HFFc6 (cell line): ENCODE measurements around the gene FGF14. TPM values are rescaled to one million over a fixed set of nuclear protein-coding genes. Genes with fewer than 3 reads are reported as not detected.
"Not testable (repeated sequence)": the region's sequence is repeated elsewhere in the genome, so short reads cannot be mapped to it uniquely, and the experiment has no call there.

Source experiments
- DNase-seq: peaks from one replicate; pipeline ENCODE4 v3.0.0-alpha.2; 2018
- H3K27ac Mint-ChIP-seq: 2 replicates; pipeline ENCODE4 v1.8.0; 2020; ENCODE audit warnings: mild to moderate bottlenecking, mixed read lengths
- H3K27me3 Mint-ChIP-seq: 2 replicates; pipeline ENCODE4 v1.8.0; 2021; ENCODE audit warnings: mild to moderate bottlenecking, moderate library complexity, mixed read lengths; ENCODE audit not compliant: insufficient read depth
- H3K36me3 Mint-ChIP-seq: 2 replicates; pipeline ENCODE4 v1.8.0; 2021; ENCODE audit warnings: low read depth, mixed read lengths
- H3K4me1 Mint-ChIP-seq: 2 replicates; pipeline ENCODE4 v1.8.0; 2020; ENCODE audit warnings: low read depth, mixed read lengths
- H3K4me3 Mint-ChIP-seq: 2 replicates; pipeline ENCODE4 v1.8.0; 2020; ENCODE audit warnings: mild to moderate bottlenecking, moderate library complexity, mixed read lengths
- H3K9me3 Mint-ChIP-seq: 2 replicates; pipeline ENCODE4 v1.8.0; 2020; ENCODE audit warnings: mild to moderate bottlenecking, mixed read lengths
- total RNA-seq, 6 experiments: library from RNA; stranded (reverse); fragmentation: NEBNext Ultra II Directional; extraction: Animal tissue kit (Norgen Biotek cat#: 25700); gene quantifications; 2 replicates in 1 of 6; 3 replicates in 5 of 6; pipeline ENCODE4 v1.2.3, GENCODE V29; 2021
- TF ChIP-seq, protein P1 (sequence below): fragments of 200-600 bp; sonication (generic); IDR thresholded peaks from 2 replicates; pipeline ENCODE4 v1.5.0; 2021; ENCODE audit warnings: antibody characterized with exemption, mild to moderate bottlenecking

The FGF14 gene
- total RNA-seq, 6 experiments from 2014 or later: 0.02 to 0.03 TPM; not detected in 4

DNA sequence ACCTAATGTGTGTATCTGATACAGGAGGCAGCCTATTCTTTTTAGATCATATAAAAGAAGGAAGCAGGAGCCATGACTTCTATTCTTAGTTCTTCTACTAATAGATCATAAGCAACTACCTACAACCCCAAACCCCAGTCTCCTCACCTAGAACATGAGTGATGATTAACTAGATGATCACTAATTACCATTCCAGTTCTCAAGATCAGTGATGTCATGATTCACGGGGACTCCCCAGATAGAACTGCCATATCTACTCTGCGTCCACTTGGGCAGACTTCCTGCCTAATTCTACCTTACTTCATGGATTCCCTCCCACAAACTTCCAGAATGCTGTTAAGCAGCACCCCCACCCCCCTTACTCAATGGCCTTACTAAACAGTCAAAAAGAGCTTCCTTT is 380.1 kb downstream of the FGF14 start:
- TF ChIP-seq, protein P1, sequence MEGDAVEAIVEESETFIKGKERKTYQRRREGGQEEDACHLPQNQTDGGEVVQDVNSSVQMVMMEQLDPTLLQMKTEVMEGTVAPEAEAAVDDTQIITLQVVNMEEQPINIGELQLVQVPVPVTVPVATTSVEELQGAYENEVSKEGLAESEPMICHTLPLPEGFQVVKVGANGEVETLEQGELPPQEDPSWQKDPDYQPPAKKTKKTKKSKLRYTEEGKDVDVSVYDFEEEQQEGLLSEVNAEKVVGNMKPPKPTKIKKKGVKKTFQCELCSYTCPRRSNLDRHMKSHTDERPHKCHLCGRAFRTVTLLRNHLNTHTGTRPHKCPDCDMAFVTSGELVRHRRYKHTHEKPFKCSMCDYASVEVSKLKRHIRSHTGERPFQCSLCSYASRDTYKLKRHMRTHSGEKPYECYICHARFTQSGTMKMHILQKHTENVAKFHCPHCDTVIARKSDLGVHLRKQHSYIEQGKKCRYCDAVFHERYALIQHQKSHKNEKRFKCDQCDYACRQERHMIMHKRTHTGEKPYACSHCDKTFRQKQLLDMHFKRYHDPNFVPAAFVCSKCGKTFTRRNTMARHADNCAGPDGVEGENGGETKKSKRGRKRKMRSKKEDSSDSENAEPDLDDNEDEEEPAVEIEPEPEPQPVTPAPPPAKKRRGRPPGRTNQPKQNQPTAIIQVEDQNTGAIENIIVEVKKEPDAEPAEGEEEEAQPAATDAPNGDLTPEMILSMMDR: no peak
- Mint-ChIP-seq H3K9me3 (peaks cover 48% of the 10 kb centered on the region), H3K27ac (no peak overlapping the region), H3K4me1 (no peaks in the 10 kb centered on the region), H3K4me3 (no peak overlapping the region), H3K27me3 (peaks cover 2% of the 10 kb centered on the region), H3K36me3 (peaks cover 6% of the 10 kb centered on the region; the same call in 1 of the 2 replicates)
- DNase-seq: no peak

DNA sequence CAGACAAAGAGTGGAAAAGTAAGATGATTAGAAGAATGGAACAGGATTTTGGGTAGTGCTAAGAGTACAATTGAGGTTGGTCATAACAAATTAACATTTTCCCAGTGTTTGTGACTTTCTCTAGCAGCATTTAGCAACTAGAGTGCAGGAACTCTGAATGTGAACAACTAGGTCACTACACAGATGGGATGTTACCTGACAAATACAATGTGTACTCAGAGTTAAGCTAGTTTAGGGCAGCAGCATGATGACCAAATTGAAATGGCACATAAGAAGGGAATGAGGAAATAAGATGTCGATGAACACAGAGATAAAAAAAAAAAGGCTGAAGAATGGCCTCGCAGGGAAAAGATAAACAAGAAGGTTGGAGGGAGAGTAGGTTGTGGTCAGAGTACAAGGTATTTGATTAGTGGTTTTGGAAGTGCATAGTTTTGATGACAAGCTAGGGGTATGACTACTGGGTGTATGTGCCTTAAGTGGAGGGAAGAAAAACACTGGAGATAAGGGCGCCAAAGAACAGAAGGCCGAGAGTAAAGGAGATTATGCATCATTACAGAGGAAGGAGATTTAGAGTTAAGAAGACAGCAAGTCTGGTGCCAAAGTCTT is 381.1 kb downstream of the FGF14 start:
- H3K4me1 Mint-ChIP-seq: no peaks in the 10 kb centered on the region
- DNase-seq: no peak
- peaks cover 47% of the 10 kb centered on the region for H3K9me3 Mint-ChIP-seq
- TF ChIP-seq, protein P1: no peak
- peaks cover 2% of the 10 kb centered on the region for H3K27me3 Mint-ChIP-seq
- H3K4me3 Mint-ChIP-seq: no peak overlapping the region
- no peak overlapping the region for H3K27ac Mint-ChIP-seq
- peaks cover 6% of the 10 kb centered on the region; the same call in 1 of the 2 replicates for H3K36me3 Mint-ChIP-seq

DNA sequence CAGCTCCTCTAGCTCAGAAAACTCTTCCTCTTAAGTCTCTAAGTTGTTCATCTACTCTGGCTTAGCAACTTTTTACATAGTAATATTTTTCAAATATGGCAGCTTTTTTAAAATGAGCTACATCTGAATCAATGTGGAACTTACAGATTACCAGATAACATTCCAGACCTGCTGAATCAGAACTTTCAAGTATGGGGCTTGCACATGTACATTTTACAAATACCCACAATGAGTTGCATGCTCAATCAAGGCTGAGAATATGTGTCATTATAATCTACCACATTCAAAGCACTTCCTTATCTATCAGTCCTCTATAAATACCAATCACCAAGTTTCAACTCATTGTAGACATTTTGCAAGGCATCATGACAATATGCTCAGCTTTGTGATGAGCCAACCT is 383.1 kb downstream of the FGF14 start:
- TF ChIP-seq, protein P1: no peak
- Mint-ChIP-seq H3K27ac (no peak overlapping the region), H3K4me3 (no peak overlapping the region), H3K4me1 (no peaks in the 10 kb centered on the region), H3K27me3 (peaks cover 2% of the 10 kb centered on the region), H3K36me3 (peaks cover 6% of the 10 kb centered on the region; the same call in 1 of the 2 replicates), H3K9me3 (peaks cover 46% of the 10 kb centered on the region)
- DNase-seq: no peak

DNA sequence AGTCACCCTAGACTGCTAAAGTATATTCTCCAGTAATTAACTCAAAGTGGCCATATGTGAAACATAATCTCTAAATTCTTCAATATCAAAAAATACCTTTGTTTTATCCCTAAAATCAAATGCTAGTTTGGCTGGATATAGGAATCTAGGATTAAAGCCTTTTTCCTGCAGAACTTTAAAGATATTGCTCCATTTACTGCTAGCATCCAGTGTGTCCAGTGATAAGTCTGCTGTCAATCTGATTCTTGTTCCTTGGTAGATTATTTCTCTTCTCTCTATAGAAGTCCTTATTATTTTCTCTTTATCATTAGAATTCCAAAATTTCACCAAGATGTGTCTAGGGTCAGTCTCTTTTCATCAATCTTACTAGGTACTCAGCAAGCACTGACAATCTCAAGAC is 384.6 kb downstream of the FGF14 start:
- TF ChIP-seq, protein P1: no peak
- Mint-ChIP-seq H3K4me3 (no peak overlapping the region), H3K27ac (no peak overlapping the region), H3K27me3 (peaks cover 2% of the 10 kb centered on the region), H3K36me3 (peaks cover 6% of the 10 kb centered on the region; the same call in 1 of the 2 replicates), H3K9me3 (peaks cover 49% of the 10 kb centered on the region), H3K4me1 (no peaks in the 10 kb centered on the region)
- DNase-seq: no peak

DNA sequence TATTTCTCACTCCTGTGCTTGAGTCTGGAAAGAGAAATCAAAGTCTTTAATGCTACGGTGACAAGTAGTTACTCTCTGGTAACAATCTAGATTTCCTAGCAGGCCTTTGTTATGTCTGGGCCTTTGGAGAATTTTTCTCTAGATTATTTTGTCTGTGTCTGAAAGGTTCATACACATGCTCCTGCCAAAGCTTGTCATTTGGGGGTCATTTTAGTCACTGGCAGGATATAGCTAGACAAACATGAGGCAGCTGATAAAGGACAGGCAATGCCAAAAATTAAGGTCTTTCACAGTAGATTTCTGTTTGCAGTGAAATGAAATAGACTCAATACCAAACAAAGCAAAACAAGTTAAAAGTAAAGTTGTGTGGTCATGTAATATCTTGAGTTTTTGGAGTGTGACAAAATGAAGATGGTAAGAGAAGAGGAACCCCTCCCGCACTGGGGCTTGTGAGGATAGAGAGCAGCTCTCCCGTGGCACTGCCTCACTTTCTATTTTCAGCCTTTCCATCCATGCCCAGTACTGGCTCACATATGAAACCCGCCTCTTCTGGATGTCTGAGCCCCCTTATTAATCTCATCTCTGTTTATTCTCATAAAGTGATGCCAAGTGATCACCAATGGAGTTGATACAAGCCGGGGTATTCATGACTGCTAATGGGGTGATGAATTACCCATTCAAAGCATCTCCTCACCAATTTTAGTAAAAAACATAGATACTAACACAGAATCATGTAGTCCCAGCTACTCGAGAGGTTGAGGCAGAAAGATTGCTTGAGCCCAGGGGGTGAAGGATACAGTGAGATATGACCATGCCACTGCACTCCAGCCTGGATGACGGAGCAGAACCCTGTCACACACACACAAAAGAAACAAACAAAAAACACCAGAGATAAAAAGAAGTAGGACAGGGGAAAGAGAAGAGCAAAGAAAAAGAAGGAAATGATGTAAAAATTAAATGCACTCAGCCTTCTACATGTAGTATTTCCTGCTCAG is 389.3 kb downstream of the FGF14 start:
- DNase-seq: no peak
- H3K4me1 Mint-ChIP-seq: no peaks in the 10 kb centered on the region
- H3K27me3 Mint-ChIP-seq: no peaks in the 10 kb centered on the region
- H3K9me3 Mint-ChIP-seq: peaks cover 29% of the 10 kb centered on the region
- H3K36me3 Mint-ChIP-seq: no peaks in the 10 kb centered on the region; the same call in 1 of the 2 replicates
- no peak overlapping the region for H3K27ac Mint-ChIP-seq
- TF ChIP-seq, protein P1: no peak
- H3K4me3 Mint-ChIP-seq: no peak overlapping the region

DNA sequence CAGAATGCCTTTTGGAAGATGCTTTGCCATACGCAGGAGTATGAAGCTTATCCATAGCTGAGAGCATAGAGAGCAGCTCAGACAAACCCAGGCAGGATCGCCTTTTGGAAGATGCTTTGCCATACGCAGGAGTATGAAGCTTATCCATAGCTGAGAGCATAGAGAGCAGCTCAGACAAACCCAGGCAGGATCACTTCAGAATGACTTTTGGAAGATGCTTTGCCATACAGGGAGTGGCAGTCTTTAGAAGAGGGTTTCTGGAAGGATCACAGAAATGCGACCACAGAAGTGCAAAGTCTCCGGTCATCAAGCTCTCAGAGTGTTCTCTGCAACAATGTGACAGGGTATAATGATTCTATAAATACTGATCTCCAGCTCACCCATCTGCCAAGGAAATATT is 390.4 kb downstream of the FGF14 start:
- not testable (repeated sequence) for H3K4me3 Mint-ChIP-seq, H3K27ac Mint-ChIP-seq, DNase-seq, H3K27me3 Mint-ChIP-seq, H3K4me1 Mint-ChIP-seq, H3K36me3 Mint-ChIP-seq
- peaks cover 25% of the 10 kb centered on the region for H3K9me3 Mint-ChIP-seq
